GM19099 (cell line): ENCODE data around the gene LMNB1.

Source experiments
- POLR2A ChIP-seq: IDR thresholded peaks from 3 replicates; pipeline ENCODE4 v1.6.1; 2011; ENCODE audit warnings: low read depth; ENCODE audit not compliant: insufficient read length; ENCODE audit errors: extremely low read depth

The LMNB1 gene

DNA sequence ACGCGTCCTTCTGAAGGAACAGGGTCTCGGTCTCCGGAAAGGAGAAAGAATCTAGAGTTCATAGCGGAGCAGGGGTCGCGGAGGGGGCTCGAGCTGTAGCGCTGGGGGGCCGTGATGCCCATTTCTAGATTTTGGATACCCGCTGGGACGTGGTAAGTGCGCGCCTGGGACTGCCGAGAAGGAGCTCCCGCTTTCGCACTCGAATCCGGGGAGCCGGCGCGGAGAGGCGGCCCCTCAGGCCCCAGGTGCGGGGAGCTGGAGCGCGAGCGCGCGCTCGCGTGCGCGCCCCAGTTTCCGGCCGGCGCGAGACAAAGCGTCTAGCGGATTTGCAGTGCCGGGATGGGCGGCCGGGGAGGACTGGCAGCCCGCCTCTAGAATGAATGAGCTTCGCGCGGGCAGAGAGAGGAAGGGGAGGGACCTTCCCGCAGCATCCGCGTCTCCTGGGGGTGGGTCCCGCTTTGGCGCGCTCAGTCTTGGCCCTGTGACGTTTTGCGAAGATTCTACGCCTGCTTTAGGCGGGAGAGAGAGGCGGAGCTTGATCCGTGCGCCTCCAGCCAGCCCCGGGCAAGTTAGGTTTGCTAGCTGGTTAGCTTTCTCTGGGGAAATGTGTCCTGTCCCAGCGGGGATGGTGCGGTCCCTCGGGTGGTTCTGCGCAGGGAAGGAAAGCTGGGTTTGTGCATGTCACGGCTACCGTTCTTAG, 1.2 kb downstream of the LMNB1 start:
- peak; percentile 87 for TF ChIP-seq POLR2A

DNA sequence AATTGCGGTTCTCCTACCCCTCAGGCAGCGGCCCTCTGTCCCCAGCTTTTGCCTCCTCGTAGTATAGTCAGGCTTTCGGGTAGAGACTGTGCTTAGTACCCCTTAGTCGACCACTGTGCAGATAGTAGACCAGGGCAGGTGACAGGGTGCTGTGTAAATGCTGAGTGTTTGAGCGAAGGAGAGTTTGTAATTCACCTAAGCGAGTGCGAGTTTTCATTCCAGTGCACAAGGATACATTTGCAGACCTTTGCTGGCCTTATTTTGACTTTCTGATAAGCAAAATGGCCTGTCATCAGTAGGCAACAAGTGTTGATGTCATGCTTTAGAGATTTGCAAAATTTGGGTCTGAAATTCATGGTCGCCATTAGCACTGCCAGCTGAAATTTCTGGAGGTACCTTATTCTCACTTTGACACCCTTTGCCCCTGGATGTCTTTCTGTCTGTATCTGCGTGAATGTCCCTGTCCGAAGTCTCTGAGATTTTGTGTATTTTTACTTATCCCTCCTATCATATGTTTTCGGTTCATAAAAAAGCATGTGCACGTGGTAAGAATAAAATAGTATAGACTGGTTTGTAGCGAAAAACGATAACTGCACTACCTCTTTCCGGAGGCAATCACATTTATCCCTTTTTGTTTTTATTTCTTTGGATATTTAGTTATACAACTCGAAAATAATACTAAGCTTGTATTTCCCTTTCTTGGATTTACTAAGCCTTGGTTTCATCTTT, 1.9 kb downstream of the LMNB1 start:
- no peak for TF ChIP-seq POLR2A

DNA sequence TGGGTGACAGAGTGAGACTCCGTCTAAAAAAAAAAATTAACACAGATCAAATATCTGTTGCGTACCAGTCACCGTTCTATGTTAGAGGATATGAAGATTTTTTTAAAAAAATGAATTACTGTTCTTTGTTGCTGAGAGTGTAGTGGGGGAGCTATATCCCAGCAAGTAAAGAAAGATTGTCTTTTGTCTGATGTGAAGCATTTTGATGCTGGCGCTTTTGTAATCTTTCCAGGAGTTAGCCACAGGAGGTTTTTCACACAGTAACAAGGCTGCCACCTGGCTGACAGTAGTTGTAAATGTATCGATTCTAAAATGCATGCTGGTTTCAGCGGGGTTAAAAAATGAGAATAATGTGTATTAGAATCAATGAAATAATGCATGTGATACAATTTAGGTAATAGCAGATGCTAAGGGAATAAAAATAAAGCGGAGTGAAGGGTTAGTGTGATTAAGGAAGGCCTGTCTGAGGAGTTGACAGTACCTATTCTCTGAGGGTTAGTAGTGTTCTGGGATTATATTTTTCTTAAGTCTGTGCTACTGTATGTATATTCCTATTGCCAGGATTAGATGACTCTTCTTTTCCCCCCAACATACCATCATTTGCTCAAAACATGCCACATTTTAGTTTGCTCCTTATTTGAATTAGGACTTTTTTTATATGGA, 3.4 kb downstream of the LMNB1 start:
- no peak for TF ChIP-seq POLR2A

DNA sequence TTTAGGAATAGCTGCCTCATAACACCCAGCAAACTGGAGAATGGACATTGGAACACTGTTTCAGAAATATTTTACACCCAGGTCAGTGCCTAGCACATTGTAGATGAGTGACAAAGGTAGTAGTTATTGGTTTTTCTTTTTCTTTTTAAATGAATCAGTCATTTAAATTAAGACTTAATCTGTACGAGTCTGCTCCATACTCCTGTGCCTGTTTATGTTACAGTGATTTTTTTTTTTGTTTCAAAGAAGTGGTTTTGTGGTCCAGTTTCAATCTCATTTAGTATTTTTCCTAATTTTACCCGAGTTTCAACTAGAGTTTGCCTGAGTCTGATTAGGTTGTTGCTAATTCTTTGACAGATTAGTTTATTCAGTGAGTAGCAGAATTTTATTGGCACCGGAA, 16.2 kb downstream of the LMNB1 start:
- no peak for TF ChIP-seq POLR2A

DNA sequence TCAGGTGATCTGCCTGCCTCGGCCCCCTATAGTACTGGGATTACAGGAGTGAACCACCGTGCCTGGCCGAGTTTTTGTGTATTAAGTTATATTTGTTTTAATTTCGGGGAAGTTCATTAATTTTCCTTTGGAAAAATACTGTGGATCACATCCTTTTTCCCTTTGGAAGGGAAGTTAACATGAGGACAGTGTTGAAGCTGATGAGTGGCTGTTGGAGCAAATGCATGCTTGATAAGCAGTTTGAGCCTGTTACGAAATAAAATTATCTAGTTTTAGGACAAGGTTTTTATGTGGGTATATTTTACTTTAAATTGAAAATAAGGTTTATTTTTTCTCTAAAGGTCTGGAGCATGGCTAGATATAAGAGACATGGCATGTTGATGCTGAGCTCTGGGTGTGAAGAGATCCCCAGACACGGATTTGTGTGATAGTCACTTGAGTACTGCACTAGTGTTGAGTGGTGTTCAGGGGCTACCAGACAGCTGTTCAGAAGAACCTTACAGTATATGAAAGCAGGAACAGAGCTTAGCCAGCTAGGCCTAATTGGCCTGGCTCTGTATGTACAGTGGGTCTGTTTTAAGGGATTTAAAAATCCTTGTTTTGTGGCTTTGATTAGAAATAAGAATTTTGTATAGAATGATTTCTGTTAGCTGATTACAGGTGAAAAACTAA, 17.4 kb downstream of the LMNB1 start:
- TF ChIP-seq POLR2A = no peak

DNA sequence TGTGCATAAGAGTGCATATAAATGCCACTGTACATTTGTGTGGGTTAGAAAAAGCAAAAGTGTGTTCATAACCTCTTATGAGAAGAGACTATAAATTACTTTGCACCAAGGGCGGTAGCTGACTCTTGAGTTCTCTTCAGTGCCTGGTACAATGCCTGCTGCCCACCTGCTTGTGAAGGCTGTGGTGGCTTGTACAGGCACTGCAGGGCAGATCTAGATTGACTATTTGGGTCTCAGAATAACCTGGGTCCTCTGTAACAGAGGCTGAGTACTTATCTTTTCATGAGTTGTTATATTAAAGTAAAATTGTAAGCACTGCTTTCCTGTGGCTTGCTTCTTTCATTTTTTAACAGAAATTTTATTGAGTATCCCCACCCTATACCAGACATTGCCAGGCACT, 22.8 kb downstream of the LMNB1 start:
- no peak for TF ChIP-seq POLR2A

DNA sequence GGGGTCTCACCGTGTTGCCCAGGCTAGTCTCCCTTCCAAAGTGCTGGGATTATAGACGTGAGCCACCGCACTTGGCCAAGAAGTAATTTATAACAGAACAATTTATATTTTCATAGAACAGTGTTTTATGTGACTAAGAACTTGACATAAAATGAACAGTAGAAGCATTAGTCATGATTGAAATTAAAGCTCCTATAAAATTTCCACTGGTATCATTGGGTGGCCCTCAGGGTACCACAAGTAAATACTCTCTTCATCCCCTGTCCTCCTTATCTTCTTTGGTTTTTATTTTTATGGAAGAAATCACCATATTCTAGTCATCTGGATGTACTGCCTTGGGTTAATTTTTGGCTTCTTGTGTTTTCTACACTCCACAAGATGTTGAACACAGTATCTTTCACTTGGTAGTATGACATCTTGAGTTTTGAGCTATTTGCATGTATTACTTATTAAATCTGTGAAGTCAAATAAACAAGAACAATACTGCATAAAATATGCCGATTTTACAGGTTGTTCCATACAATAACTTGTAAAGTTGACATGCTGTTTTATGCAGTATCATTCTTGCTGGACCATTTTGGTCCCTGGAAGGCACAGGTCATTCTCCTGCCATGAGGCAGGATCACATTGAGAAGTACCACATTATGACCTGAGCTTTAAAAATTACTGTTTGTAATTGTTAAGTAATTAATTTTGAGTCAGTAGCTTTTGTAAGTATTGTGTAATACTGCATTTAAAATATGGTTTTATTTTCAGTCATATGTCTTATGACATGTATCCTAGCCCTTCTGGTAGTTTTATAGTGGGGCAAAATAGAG, 24.4 kb downstream of the LMNB1 start:
- TF ChIP-seq POLR2A = no peak

DNA sequence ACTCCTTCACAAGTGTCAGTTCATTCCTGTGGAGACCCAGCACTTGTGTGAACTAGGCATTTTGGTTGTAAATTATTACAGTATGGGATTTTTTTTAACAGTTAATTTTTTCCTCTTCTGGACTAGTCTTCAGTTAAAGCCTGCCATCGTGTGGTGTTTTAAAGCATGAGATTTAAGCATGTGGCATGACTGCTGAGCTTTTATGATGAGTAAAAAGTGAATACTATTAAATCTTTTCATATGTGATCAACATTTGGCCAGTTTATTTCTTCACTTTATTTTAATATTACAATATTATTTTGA, 25.0 kb downstream of the LMNB1 start:
- no peak for TF ChIP-seq POLR2A

DNA sequence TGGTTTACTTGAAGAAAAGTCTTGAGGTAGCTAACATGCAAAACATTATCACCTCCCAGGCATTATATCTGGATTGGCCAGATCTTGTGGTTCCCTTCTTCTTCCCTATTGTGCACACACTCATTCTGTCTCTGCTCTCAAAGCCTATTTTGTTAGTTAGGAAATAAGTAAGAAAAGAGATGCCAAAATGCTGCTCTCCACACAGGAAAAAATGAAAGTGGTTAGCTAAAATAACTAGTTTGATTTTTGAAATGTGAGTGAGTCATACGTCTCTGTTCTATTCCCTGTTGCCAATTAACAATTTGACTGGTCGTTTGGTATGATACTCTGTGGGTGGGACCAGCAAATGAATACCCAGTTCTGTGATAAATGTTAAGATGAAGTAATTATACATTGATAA, 28.1 kb downstream of the LMNB1 start:
- TF ChIP-seq POLR2A = no peak

DNA sequence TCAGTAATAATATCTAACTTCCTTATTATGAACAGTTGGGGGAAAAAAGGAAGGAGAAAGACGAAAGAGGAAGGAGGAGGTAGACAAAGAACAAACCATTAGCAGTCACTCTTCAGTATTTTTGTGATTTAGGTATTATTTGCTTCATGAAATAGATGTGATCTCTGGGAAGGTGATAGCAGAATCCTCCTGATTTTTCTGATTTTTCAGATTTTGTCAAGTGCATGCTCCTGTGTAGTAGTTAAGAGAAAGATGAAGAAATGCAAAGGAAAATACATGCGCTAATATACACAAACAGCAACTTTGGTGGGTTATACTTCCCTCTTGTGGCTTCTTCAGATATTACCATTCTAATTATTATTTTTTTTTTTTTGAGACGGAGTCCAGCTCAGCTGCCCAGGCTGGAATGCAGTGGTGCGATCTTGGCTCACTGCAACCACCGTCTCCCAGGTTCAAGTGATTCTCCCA, 31.6 kb downstream of the LMNB1 start:
- no peak for TF ChIP-seq POLR2A

DNA sequence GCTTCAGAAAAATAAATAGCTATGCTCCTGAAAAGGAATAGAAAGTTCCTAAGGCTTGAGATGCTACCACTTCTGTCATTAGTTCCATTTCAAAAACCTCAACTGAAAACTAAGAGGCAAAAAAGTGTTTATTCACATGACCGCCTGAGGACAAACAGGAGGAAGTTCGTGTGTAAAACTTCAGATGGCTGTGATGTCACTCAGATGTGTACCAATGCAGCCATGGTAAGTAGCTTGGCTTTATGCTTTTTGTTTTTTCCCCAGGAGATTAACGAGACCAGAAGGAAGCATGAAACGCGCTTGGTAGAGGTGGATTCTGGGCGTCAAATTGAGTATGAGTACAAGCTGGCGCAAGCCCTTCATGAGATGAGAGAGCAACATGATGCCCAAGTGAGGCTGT, 33.0 kb downstream of the LMNB1 start:
- TF ChIP-seq POLR2A = no peak

DNA sequence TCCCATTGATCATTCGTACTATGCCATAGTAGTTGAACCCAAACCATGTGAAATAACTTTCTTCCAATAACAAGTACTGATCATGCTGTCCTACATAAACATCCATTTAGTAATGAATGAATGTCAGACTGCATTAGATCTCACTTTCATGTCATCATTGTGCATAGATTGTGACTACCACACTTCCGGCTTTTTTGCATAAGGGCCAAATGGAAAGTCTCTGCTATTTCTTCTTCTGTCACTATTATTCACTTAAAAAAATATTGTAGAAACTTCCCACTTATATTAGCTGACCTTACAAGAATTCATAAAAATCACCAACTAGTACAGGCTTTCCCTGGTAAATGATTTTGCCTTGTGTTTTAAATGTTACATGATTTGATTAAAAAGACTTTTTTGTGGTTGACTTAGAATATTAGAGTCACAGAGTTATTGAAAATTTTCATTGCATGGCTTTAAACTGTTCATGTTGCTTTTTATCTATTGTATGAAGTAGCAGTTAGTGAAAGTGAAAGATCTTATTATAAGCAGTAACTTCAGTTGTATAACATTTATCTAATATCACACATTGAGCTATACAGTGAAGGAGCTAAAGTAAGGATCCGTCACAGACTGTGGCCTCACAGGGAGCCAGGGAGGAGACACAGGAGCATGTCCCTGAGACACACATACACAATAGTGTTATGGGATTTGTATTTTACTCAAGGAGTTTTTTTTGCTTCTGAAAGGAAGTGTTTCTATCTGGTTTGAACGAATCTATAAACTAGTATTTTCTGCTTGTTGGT, 33.9 kb downstream of the LMNB1 start:
- TF ChIP-seq POLR2A = no peak

DNA sequence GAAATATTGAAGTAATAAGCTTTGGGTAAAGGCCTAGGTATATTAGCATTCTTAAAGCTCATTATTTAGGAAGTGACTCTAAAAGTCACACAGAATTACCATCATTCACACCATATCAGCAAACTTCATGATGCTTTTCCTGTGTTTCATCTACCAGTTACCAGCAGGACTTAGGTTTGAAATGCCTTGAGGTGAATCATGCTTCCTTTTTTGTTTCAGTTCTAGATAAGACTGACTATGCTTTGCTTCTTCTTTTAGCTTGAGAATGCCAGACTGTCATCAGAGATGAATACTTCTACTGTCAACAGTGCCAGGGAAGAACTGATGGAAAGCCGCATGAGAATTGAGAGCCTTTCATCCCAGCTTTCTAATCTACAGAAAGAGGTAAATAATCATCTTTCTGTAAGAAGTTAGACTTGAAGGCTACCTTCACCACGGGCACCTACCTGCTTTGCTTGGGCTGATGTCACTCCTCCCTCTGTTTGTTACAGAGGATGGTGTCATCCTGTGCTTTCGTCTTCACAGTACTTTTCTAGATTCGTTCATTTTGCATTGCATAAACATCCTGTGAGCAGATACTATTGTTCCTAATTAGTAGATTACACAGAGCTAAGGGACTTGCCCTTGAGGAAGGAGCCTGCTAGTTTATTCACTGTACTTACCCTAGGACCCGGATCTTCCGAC, 34.7 kb downstream of the LMNB1 start:
- no peak for TF ChIP-seq POLR2A
